Activated gamma-delta T cell (primary cell): ENCODE results near the gene CAMK1D.
"Not testable (repeated sequence)": the region's sequence is repeated elsewhere in the genome, so short reads cannot be mapped to it uniquely, and the experiment has no call there.

Experiments used
- DNase-seq: peaks from one replicate; lab custom pipeline; 2025; lab: John Stamatoyannopoulos, UW

The CAMK1D gene

GRCh38 chr10:12430406-12430982 lies 81.1 kb downstream of the CAMK1D start:
- no peak for DNase-seq

GRCh38 chr10:12431151-12432101 lies 82.1 kb downstream of the CAMK1D start:
- no peak for DNase-seq

GRCh38 chr10:12432402-12433189 lies 83.2 kb downstream of the CAMK1D start:
- no peak for DNase-seq

GRCh38 chr10:12434277-12434676 lies 84.9 kb downstream of the CAMK1D start:
- no peak for DNase-seq

- not testable (repeated sequence) for DNase-seq
Observed at GRCh38 chr10:12434677-12435076, 85.3 kb downstream of the CAMK1D start.

GRCh38 chr10:12435348-12435747 lies 86.0 kb downstream of the CAMK1D start:
- no peak for DNase-seq

- no peak for DNase-seq
Observed at GRCh38 chr10:12438919-12439692, 89.8 kb downstream of the CAMK1D start.

- not testable (repeated sequence) for DNase-seq
Observed at GRCh38 chr10:12439767-12440166, 90.4 kb downstream of the CAMK1D start.

GRCh38 chr10:12443026-12443425 lies 93.7 kb downstream of the CAMK1D start:
- no peak for DNase-seq

- no peak for DNase-seq
Observed at GRCh38 chr10:12444981-12445700, 95.8 kb downstream of the CAMK1D start.

GRCh38 chr10:12445701-12446334 lies 96.5 kb downstream of the CAMK1D start:
- DNase-seq, result no peak

- DNase-seq, result no peak
Observed at GRCh38 chr10:12448340-12448728, 99.0 kb downstream of the CAMK1D start.

GRCh38 chr10:12448729-12449391 lies 99.5 kb downstream of the CAMK1D start:
- no peak for DNase-seq

GRCh38 chr10:12455318-12455717 lies 106.0 kb downstream of the CAMK1D start:
- no peak for DNase-seq

GRCh38 chr10:12455766-12456165 lies 106.4 kb downstream of the CAMK1D start:
- no peak for DNase-seq

GRCh38 chr10:12459340-12459739 lies 110.0 kb downstream of the CAMK1D start:
- no peak for DNase-seq

- no peak for DNase-seq
Observed at GRCh38 chr10:12459762-12460161, 110.4 kb downstream of the CAMK1D start.

- no peak for DNase-seq
Observed at GRCh38 chr10:12463459-12463838, 114.1 kb downstream of the CAMK1D start.

GRCh38 chr10:12465385-12466136 lies 116.2 kb downstream of the CAMK1D start:
- no peak for DNase-seq
